ENCODE data around the gene CD180.

CD180 gene

GRCh38 chr5:67209141-67209771, 12.7 kb upstream of the CD180 start:
- peak; percentile 13 for DNase-seq

DNA sequence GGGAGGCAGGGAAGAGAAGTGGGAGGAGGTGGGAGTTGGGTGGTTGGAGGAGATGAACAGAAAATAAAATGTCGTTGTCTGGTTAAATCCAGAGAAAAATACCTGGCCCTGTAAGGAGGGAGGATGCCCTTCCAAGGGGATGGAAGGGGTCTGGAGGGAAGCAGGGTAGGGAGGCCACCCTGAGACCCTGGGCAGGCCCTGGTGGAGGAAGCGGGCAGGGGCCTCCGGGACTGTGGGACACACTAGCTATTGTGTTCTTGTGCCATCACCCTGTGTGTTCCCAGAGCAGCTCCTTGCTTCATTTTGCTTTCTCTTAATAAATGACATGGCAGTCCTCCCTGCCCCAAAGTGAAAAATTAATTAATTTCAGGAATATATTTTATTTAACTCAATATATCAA, 11.8 kb upstream of the CD180 start:
- no peak for DNase-seq

DNA sequence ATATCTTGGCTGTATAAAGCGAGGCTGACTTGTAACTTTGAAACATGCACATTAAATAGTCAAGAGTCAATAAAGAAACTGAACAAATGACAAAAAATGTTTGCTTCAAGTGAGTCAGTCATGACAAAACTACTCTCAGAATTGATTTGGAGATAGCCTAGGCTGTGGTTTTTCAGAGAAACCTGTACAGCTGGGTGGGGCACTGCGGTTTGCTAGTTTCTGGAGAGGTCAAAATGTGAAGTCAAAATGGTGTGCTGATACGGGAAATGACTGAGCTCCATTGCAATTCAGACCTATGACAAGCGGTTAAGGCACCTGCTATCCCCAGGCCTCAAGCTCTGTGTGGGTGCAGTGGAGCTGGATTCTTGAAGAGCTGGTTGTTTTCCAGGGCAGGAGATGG, 10.3 kb upstream of the CD180 start:
- no peak for DNase-seq

DNA sequence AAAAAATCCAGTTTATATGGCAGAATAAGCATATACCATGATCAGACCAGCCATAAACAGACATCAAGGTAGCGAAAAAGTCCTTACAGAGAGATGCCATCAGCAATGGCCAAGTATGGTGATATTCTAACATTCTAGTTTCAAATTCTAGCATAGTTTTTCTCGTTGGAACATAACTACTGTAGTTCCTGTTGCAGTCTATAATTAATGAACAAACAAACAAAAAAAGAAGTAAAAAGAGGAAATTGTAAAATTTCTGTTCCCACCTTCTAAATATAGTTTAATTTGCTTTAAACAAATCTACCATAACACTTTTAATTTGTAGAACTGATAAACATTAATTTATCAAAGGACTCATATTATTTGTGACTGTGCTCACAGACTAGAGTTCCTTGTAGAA, 9.9 kb upstream of the CD180 start:
- no peak for DNase-seq

GRCh38 chr5:67205981-67206380, 9.4 kb upstream of the CD180 start:
- DNase-seq = no peak

- DNase-seq = no peak
Measured at GRCh38 chr5:67204821-67205220, 8.2 kb upstream of the CD180 start.

- no peak for DNase-seq
Measured at GRCh38 chr5:67203701-67204074, 7.1 kb upstream of the CD180 start.

- no peak for DNase-seq
Measured at GRCh38 chr5:67202828-67203227, 6.2 kb upstream of the CD180 start.

DNA sequence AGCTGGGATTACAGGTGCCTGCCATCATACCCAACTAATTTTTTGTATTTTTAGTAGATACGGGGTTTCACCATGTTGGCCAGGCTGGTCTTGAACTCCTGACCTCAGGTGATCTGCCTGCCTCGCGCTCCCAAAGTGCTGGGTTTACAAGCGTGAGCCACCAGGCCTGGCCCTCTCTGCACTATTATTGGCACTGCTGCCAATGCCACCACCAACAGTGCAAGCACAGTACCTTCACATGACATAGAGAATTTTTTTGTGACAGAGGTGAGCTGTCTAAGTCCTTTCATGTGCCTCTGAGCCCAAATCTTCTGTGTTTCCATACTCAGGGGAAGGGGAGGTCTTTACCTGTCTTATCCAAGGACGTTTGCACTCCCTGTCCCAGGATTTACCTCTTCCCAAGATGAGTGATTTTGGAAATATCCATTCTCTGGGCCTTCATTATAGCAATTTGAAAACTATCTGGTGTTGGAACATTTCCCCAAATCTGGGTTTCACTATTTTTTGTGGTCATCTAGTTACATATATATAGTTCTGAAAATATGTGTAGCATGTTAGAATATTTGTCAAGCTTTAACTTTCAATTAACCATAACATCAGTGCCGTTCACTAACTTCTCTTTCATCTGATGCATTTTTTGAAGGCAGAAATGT, 5.4 kb upstream of the CD180 start:
- no peak for DNase-seq

DNA sequence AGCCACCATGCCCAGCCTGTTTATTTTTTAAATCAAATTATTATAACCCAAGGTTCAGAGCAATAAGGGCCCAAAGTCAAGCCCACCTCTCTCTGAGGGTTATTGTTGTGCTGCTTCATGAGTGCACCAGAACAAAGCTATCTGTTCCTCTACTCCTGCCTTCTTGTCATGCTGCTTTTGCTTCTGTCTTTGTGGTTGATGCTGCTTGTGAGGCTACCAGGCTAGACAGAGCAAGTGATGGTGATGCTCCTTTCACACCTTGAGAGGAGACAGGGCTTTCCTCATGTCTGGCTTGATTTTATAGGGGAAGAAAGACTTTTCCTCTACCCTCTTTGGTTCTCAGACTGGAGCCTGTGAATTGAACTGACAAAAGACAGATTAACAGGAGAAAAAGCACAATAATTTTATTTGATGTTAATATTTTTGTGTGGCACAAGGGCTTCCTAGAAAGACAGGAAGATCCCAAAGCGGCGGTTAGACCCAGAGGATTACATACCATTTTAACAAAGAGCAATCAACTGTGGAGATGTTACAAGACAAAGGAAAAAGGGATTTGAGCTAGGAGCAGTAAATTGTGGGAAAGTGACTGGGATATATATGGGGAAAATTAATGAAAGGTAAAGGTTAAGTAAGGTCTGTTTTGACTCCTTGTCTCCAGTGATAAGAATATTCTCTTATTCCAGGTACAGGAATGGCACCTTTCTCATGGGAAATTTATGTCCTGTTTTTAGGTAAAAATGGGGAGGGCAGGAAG, 4.4 kb upstream of the CD180 start:
- DNase-seq = no peak

- no peak for DNase-seq
Measured at GRCh38 chr5:67199859-67200258, 3.3 kb upstream of the CD180 start.

GRCh38 chr5:67198917-67199316, 2.3 kb upstream of the CD180 start:
- DNase-seq = no peak

GRCh38 chr5:67197536-67197935, 937 bp upstream of the CD180 start:
- no peak for DNase-seq

GRCh38 chr5:67195406-67196275, 958 bp downstream of the CD180 start:
- no peak for DNase-seq

DNA sequence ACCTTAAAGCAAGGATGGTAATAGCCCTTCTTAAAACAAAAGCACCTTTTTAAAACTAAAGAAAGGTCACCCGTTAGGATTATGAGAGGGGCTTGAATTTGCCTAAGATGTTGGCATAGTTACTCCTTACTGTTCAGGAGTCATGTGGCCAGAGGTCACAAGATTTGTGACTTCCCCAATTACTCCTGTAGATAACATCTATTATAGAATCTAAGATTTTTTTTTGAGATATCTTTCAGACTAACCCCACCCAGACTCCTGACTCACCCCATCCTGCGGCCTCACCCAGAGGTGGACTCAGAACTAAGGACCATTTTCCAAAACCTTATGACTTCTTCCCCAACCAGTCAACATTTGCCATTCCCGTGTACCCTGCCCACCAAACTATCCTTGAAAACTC, 2.4 kb downstream of the CD180 start:
- no peak for DNase-seq

DNA sequence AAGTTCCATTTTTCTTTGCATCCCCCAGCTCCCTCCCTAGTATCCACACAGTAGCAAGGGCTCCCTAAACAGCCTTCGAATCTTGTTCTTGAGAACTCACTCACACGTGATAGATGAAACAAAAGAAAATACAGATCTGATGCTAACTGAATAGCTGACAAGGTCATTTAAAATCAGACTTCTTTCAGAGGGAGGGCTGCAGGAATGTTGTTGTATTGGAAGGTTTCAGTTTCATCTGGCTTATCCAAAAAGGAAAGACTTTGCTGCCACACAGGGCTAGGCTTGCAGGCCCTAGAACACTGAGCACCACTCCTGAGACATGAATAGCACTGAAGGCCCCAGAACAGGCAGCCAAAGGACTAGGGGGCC, 3.2 kb downstream of the CD180 start:
- DNase-seq = no peak

DNA sequence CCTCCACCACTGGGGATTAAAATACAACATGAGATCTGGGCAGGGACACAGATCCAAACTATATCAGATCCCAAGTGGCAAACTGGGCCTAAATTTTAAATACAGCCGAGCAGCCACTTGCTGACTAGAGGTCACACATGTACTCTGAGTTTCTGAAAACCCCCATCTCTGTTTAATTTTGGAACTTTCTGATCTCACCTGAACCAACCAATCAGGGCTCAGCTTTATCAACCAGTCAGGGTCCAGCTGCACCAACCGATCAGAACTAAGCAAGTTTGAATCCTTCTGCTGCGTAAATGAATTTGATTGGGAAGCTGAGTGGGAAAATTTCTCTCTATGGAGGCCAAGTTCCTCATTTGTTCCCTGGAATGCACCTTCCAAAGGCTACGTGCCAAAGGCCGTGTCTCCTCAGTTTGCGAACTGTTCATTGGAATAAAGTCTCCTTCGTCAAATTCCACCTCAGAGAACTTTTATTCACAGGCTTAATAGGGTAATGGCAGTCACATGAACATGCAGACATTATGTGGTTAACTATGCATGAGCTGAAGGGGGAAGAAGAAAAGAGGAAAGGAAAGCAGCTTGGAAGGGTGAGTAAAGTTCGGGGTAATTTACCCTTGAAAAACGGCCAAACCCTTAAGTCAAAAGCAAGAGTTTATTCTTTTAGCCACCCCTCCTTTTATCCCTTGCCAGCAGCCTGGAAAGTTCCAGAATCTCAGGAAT, 3.7 kb downstream of the CD180 start:
- no peak for DNase-seq

- DNase-seq = no peak
Measured at GRCh38 chr5:67190861-67191260, 5.7 kb downstream of the CD180 start.

DNA sequence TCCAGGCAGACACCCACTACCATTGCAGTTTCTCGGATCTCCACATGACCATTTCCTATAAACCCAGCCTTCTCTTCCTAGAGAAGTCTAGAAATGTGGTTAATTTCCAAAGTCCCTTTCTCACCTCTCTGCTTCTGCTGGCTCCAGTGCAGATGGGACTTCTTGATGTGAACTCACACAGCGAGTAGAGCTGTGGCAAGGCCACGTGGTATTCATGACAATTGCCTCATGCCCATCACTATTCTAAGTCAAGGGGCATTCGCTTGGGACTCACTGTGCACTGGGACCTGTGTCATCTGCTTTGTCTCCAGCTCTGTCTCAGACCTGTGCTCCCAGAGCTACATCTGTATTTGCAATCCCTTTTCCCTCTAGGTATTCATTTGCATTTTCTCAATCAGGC, 6.2 kb downstream of the CD180 start:
- DNase-seq = no peak

- DNase-seq = no peak
Measured at GRCh38 chr5:67189931-67190330, 6.7 kb downstream of the CD180 start.

DNA sequence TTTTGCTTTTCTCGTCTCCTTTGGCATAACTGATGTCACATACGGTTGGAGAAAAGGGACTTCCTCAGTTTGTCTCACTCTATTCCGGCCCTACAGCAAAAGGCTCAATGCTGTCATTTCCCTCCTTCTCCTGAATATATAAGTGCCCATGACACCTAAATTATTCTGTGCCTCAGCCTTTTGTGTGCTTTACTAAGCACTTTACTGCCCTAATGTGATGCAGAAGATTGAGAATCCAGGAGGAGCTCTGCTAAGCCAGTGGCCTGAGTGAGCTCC, 7.6 kb downstream of the CD180 start:
- DNase-seq = no peak

GRCh38 chr5:67188274-67189078, 8.1 kb downstream of the CD180 start:
- no peak for DNase-seq
